DND-41 (cell line): ENCODE results near the gene TRIM29.

Experiments used
- CTCF ChIP-seq: IDR thresholded peaks from 2 replicates; pipeline ENCODE4 v1.5.1; 2012; ENCODE audit warnings: borderline replicate concordance, low read length, moderate library complexity, mild to moderate bottlenecking; ENCODE audit not compliant: poor library complexity, severe bottlenecking; ENCODE audit errors: extremely low read depth
- EZH2 ChIP-seq: IDR thresholded peaks from 3 replicates; pipeline ENCODE4 v1.6.1; 2012; ENCODE audit warnings: borderline replicate concordance, low read depth, mild to moderate bottlenecking, moderate library complexity, low read length, inconsistent platforms; ENCODE audit not compliant: severe bottlenecking

- TF ChIP-seq CTCF (no peak), EZH2 (no peak)
These were observed 37.0 kb upstream of the TRIM29 start for GRCh38 chr11:120174866-120175265.
